HepG2 (cell line): ENCODE data around the gene ITK. TPM values are rescaled to one million over a fixed set of nuclear protein-coding genes. Genes with fewer than 3 reads are reported as not detected.
A peak's percentile ranks its signal among the peaks of the same experiment; 100 is the strongest.

Experiments used
- ARID2 ChIP-seq: sonication (generic); formaldehyde crosslinking; IDR thresholded peaks from 2 replicates; pipeline ENCODE4 v1.8.1; 2022; ENCODE audit warnings: mild to moderate bottlenecking, missing genetic modification reagents, borderline replicate concordance
- ERF ChIP-seq: IDR thresholded peaks from 2 replicates; pipeline ENCODE4 v1.6.1; 2018; ENCODE audit warnings: missing biosample characterization, missing genetic modification reagents
- ETV5 ChIP-seq: IDR thresholded peaks from 2 replicates; pipeline ENCODE4 v1.6.1; 2018; ENCODE audit warnings: missing biosample characterization, missing genetic modification reagents, inconsistent platforms, borderline replicate concordance
- MBD4 ChIP-seq: IDR thresholded peaks from 2 replicates; pipeline ENCODE4 v1.6.1; 2012; ENCODE audit warnings: low read length, inconsistent platforms, borderline replicate concordance
- MXI1 ChIP-seq: IDR thresholded peaks from 3 replicates; pipeline ENCODE4 v1.6.1; 2012; ENCODE audit warnings: low read depth, low read length, inconsistent platforms, borderline replicate concordance
- PAX8 ChIP-seq: sonication (generic); formaldehyde crosslinking; IDR thresholded peaks from 2 replicates; pipeline ENCODE4 v1.8.0; 2022; ENCODE audit warnings: mild to moderate bottlenecking, missing genetic modification reagents, borderline replicate concordance
- PLRG1 ChIP-seq: fragments of 450-650 bp; conservative IDR thresholded peaks from 2 replicates; pipeline ENCODE4 v1.6.1; 2016
- POLR2A ChIP-seq, 2 experiments: IDR thresholded peaks; 2 replicates each; pipeline ENCODE4 v1.6.1; 2011; ENCODE audit warnings: low read depth in 2 of 2, low read length in 2 of 2, mild to moderate bottlenecking in 1 of 2, moderate library complexity in 1 of 2; ENCODE audit not compliant: insufficient read depth in 1 of 2
- RARG ChIP-seq: sonication (generic); formaldehyde crosslinking; IDR thresholded peaks from 2 replicates; pipeline ENCODE4 v1.4.0; 2020; ENCODE audit warnings: low read depth, mild to moderate bottlenecking, missing genetic modification reagents
- REL ChIP-seq: sonication (generic); formaldehyde crosslinking; conservative IDR thresholded peaks from 2 replicates; pipeline ENCODE4 v1.8.0; 2022; ENCODE audit warnings: mild to moderate bottlenecking, missing genetic modification reagents, moderate library complexity
- SKI ChIP-seq: fragments of 450-650 bp; IDR thresholded peaks from one replicate; pipeline ENCODE4 v1.6.1; 2018; ENCODE audit warnings: mild to moderate bottlenecking; ENCODE audit not compliant: partially characterized antibody
- SMARCC2 ChIP-seq: fragments of 450-650 bp; IDR thresholded peaks from 2 replicates; pipeline ENCODE4 v1.6.1; 2017; ENCODE audit warnings: antibody characterized with exemption, mild to moderate bottlenecking
- TCF12 ChIP-seq, 2 experiments: fragments of 450-650 bp in 1 of 2; sonication (generic) in 1 of 2; formaldehyde crosslinking in 1 of 2; IDR thresholded peaks; 2 replicates each; pipeline versions ENCODE4 v1.6.1 to v1.8.0; 2017 to 2022; ENCODE audit warnings: antibody characterized with exemption in 1 of 2, mild to moderate bottlenecking in 1 of 2, missing genetic modification reagents in 1 of 2, moderate library complexity in 1 of 2
- ZC3H4 ChIP-seq: sonication (generic); formaldehyde crosslinking; IDR thresholded peaks from 2 replicates; pipeline ENCODE4 v1.4.0; 2020; ENCODE audit warnings: missing genetic modification reagents, borderline replicate concordance
- ZMAT5 ChIP-seq: sonication (generic); formaldehyde crosslinking; IDR thresholded peaks from 2 replicates; pipeline ENCODE4 v1.5.0; 2020; ENCODE audit warnings: mild to moderate bottlenecking, low read depth, missing genetic modification reagents, borderline replicate concordance
- ZMYM3 ChIP-seq: sonication (generic); formaldehyde crosslinking; IDR thresholded peaks from 2 replicates; pipeline ENCODE4 v1.5.1; 2020; ENCODE audit warnings: mild to moderate bottlenecking, missing genetic modification reagents
- ZNF296 ChIP-seq: sonication (generic); formaldehyde crosslinking; conservative IDR thresholded peaks from 2 replicates; pipeline ENCODE4 v1.5.0; 2020; ENCODE audit warnings: mild to moderate bottlenecking, missing genetic modification reagents
- ZNF577 ChIP-seq: sonication (generic); formaldehyde crosslinking; IDR thresholded peaks from 2 replicates; pipeline ENCODE4 v1.4.0; 2020; ENCODE audit warnings: mild to moderate bottlenecking, low read depth, missing genetic modification reagents, borderline replicate concordance
- ZNF841 ChIP-seq: sonication (generic); formaldehyde crosslinking; IDR thresholded peaks from 2 replicates; pipeline ENCODE4 v1.8.1; 2023; ENCODE audit warnings: missing genetic modification reagents, borderline replicate concordance
- ZSCAN29 ChIP-seq: sonication (generic); formaldehyde crosslinking; conservative IDR thresholded peaks from 2 replicates; pipeline ENCODE4 v1.4.0; 2020; ENCODE audit warnings: mild to moderate bottlenecking, missing genetic modification reagents
- polyA plus RNA-seq, 8 experiments: library from polyadenylated mRNA; depleted of rRNA in 3 of 8; stranded (reverse) in 7 of 8; unstranded in 1 of 8; fragments of >200 nt; fragmentation: Illumina TruSeq in 4 of 8; extraction: Trizol in 4 of 8; gene quantifications; 2 replicates each; pipeline versions ENCODE4 v1.2.1 to v1.2.3, GENCODE V29; 2011 to 2016; ENCODE audit warnings: low read depth in 4 of 8, missing spikeins in 1 of 8, mixed read lengths in 1 of 8; ENCODE audit not compliant: insufficient read depth in 1 of 8
- total RNA-seq, 5 experiments: library from RNA; depleted of rRNA; stranded (reverse); fragments of >200 nt; fragmentation: Illumina TruSeq; extraction: Trizol; gene quantifications; 2 replicates each; pipeline ENCODE4 v1.2.3, GENCODE V29; 2016; ENCODE audit warnings: low read depth in 1 of 5
- TF ChIP-seq, protein P1 (sequence below): sonication (generic); formaldehyde crosslinking; IDR thresholded peaks from 2 replicates; pipeline ENCODE4 v1.4.0; 2020; ENCODE audit warnings: low read depth, mild to moderate bottlenecking, missing genetic modification reagents
- TF ChIP-seq, protein P2 (sequence below): sonication (generic); formaldehyde crosslinking; IDR thresholded peaks from 2 replicates; pipeline ENCODE4 v1.5.0; 2020; ENCODE audit warnings: mild to moderate bottlenecking, missing genetic modification reagents, moderate library complexity
- TF ChIP-seq, protein P3 (sequence below): IDR thresholded peaks from 2 replicates; pipeline ENCODE4 v1.6.1; 2016; ENCODE audit warnings: control low read depth
- TF ChIP-seq, protein P4 (sequence below): sonication (generic); formaldehyde crosslinking; IDR thresholded peaks from 2 replicates; pipeline ENCODE4 v1.4.0; 2020; ENCODE audit warnings: missing genetic modification reagents, borderline replicate concordance

ITK gene
- total and polyA plus RNA-seq, 2 of the 13 experiments (the other 11 are each of a cell fraction or from before 2014, with no cell fraction given), result 0.01 TPM; not detected in 1

DNA sequence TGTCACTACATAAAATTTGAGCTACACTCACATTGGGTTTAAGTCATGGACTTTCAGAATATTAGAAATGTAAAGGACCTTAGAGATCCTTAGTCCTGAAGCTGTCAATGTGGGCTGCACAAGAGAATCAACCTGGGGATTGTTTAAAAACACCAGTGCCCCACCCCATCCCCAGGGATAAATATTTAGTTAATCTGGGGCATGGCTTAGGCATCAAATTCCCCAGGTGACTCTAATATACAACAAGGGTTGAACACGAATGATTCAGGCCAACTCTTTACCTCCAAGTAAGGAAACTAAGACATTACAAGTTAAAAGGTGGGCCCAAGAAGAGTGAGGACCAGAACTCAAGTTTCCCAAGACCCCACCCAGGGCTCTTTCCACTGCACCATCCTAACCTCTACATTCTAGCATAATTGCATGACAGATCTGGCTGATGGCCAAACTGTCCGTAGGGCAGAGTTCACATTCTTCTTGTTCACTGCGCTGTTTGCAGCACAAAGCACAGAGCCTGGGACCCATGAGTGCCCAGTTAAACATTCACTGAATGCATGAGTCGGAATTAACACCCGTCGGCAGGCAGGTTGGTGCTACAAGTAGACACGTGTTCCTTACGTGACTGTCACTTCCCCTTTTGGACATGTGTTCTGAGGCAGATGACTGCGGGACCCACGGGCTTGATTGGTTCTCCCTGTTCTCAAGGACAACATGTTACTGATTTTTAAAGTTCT is 110.5 kb downstream of the ITK start (continued):
- TF ChIP-seq, protein P1, sequence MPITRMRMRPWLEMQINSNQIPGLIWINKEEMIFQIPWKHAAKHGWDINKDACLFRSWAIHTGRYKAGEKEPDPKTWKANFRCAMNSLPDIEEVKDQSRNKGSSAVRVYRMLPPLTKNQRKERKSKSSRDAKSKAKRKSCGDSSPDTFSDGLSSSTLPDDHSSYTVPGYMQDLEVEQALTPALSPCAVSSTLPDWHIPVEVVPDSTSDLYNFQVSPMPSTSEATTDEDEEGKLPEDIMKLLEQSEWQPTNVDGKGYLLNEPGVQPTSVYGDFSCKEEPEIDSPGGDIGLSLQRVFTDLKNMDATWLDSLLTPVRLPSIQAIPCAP, result no peak; the same call in 1 of the 2 replicates
- TF ChIP-seq TCF12 (IDR thresholded peaks at IDR 0.05) (no peak), TCF12 (CRISPR knock-in tag; IDR thresholded peaks at IDR 0.05) (no peak), ZNF841 (CRISPR knock-in tag) (peak; percentile 69; the same call in 1 of the 2 replicates), RARG (no peak), ZSCAN29 (CRISPR knock-in tag) (peak; percentile 79; the same call in 1 of the 2 replicates), SKI (peak; percentile 66), ZNF577 (no peak), PLRG1 (no peak), ETV5 (CRISPR knock-in tag) (peak; percentile 89), PAX8 (CRISPR knock-in tag) (no peak), ZC3H4 (CRISPR knock-in tag) (no peak), MBD4 (no peak), POLR2A (IDR thresholded peaks at IDR 0.05; ENCODE audit: insufficient read depth in 1 of 2, low read depth in 2 of 2, low read length in 2 of 2) (no peak), ZMAT5 (CRISPR knock-in tag) (no peak), ARID2 (CRISPR knock-in tag) (peak; percentile 60; the same call in 1 of the 2 replicates), ERF (CRISPR knock-in tag) (peak; percentile 99), MXI1 (peak; percentile 97), REL (CRISPR knock-in tag) (0 out of 2 replicates have a peak, but pooled peaks have one; percentile 51), ZMYM3 (peak; percentile 88), SMARCC2 (no peak), ZNF296 (CRISPR knock-in tag) (no peak)
- TF ChIP-seq, protein P2, sequence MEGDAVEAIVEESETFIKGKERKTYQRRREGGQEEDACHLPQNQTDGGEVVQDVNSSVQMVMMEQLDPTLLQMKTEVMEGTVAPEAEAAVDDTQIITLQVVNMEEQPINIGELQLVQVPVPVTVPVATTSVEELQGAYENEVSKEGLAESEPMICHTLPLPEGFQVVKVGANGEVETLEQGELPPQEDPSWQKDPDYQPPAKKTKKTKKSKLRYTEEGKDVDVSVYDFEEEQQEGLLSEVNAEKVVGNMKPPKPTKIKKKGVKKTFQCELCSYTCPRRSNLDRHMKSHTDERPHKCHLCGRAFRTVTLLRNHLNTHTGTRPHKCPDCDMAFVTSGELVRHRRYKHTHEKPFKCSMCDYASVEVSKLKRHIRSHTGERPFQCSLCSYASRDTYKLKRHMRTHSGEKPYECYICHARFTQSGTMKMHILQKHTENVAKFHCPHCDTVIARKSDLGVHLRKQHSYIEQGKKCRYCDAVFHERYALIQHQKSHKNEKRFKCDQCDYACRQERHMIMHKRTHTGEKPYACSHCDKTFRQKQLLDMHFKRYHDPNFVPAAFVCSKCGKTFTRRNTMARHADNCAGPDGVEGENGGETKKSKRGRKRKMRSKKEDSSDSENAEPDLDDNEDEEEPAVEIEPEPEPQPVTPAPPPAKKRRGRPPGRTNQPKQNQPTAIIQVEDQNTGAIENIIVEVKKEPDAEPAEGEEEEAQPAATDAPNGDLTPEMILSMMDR (CRISPR knock-in tag), result no peak
- TF ChIP-seq, protein P3, sequence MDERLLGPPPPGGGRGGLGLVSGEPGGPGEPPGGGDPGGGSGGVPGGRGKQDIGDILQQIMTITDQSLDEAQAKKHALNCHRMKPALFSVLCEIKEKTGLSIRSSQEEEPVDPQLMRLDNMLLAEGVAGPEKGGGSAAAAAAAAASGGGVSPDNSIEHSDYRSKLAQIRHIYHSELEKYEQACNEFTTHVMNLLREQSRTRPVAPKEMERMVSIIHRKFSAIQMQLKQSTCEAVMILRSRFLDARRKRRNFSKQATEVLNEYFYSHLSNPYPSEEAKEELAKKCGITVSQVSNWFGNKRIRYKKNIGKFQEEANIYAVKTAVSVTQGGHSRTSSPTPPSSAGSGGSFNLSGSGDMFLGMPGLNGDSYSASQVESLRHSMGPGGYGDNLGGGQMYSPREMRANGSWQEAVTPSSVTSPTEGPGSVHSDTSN, result peak; percentile 59
- TF ChIP-seq, protein P4, sequence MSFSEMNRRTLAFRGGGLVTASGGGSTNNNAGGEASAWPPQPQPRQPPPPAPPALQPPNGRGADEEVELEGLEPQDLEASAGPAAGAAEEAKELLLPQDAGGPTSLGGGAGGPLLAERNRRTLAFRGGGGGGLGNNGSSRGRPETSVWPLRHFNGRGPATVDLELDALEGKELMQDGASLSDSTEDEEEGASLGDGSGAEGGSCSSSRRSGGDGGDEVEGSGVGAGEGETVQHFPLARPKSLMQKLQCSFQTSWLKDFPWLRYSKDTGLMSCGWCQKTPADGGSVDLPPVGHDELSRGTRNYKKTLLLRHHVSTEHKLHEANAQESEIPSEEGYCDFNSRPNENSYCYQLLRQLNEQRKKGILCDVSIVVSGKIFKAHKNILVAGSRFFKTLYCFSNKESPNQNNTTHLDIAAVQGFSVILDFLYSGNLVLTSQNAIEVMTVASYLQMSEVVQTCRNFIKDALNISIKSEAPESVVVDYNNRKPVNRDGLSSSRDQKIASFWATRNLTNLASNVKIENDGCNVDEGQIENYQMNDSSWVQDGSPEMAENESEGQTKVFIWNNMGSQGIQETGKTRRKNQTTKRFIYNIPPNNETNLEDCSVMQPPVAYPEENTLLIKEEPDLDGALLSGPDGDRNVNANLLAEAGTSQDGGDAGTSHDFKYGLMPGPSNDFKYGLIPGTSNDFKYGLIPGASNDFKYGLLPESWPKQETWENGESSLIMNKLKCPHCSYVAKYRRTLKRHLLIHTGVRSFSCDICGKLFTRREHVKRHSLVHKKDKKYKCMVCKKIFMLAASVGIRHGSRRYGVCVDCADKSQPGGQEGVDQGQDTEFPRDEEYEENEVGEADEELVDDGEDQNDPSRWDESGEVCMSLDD (CRISPR knock-in tag), result no peak
